Measurements from ENCODE around the gene NEO1.
A peak's percentile ranks its signal among the peaks of the same experiment; 100 is the strongest.

Gene NEO1, protein sequence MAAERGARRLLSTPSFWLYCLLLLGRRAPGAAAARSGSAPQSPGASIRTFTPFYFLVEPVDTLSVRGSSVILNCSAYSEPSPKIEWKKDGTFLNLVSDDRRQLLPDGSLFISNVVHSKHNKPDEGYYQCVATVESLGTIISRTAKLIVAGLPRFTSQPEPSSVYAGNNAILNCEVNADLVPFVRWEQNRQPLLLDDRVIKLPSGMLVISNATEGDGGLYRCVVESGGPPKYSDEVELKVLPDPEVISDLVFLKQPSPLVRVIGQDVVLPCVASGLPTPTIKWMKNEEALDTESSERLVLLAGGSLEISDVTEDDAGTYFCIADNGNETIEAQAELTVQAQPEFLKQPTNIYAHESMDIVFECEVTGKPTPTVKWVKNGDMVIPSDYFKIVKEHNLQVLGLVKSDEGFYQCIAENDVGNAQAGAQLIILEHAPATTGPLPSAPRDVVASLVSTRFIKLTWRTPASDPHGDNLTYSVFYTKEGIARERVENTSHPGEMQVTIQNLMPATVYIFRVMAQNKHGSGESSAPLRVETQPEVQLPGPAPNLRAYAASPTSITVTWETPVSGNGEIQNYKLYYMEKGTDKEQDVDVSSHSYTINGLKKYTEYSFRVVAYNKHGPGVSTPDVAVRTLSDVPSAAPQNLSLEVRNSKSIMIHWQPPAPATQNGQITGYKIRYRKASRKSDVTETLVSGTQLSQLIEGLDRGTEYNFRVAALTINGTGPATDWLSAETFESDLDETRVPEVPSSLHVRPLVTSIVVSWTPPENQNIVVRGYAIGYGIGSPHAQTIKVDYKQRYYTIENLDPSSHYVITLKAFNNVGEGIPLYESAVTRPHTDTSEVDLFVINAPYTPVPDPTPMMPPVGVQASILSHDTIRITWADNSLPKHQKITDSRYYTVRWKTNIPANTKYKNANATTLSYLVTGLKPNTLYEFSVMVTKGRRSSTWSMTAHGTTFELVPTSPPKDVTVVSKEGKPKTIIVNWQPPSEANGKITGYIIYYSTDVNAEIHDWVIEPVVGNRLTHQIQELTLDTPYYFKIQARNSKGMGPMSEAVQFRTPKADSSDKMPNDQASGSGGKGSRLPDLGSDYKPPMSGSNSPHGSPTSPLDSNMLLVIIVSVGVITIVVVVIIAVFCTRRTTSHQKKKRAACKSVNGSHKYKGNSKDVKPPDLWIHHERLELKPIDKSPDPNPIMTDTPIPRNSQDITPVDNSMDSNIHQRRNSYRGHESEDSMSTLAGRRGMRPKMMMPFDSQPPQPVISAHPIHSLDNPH (N-terminal part only)

DNA sequence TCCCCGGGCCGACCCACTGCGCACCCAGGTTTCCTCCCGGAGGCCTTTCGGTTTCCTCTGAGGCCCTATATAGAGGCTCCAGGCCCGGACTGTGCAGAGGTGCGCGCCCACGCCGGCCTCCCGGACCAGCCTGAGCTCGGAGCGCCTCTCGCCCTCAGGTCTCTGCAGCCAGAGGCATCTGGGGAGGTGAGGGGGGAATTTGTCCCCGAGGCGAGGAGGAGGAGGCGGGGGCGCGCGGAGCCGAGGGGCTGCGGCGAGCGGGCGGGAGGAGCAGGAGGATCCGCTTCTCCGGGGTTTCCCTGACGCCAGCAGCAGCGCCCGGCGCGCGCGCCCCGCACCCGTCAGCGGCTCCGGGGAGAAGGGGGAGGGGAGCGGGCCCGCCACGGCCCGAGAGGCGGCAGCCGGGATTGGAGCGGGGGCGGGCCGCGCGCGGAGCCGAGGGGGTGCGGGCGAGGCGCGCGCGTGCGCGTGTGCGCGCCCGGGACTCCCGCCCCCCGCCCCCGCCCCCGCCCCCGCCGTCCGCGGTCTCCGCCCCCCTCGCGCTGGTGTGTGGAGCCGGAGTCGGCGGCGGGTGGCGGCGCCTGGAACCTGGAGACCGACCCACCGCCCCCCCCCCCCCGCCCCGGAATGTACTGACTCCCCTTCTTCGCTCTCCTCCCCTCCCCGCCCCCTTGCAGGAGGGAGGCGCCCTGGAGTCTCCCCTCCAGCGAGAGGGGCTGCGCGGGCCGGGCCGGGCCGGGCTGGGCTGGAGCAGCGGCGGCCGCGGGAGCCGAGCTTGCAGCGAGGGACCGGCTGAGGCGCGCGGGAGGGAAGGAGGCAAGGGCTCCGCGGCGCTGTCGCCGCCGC is at the start of gene NEO1:
TSS of gene NEO1 (plus strand) at position 657 of the 846 bp plus-strand sequence. CDS start 213 bp downstream, outside the sequence.
- peak; percentile 96 for DNase-seq (ENCODE audit: low spot score)

DNA sequence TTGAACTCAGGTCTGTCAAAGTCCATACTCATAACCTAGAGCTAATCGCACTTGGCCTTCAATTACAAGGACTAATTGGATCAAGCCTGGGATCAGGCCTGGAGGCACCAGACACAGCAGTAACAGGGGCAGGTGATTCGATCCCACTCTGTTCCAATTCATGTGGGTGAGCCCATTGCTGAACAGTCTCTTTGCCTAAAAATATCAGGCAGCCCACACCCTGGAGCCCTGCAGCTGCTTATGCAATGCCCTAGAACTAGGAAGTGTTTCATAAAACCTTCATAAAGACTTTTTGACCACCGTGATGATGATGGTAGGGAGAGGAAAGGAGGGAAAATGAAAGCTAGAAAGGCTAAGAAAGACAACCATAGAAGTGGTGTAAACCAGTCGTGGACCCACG is 47.8 kb upstream of the NEO1 start:
- DNase-seq (ENCODE audit: low spot score) = no peak

DNA sequence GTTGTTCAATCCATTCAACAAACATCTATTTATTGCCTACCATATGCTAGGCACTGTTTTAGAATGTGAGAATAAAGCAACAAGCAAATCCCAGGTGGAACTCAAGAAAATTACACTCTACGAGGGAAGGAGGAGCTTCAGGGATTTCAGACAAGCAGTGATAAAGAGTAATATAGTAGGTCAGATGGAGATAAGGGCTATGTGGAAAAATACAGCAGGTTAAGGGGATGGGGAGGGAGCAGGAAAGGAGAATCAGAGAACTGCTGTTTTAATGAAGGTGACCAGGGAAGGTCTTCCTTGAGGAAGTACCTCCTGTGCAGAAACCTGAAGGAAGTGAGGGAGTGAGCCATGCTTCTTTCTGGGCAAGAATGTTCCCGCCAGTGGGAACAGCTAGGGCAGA is 47.2 kb upstream of the NEO1 start:
- no peak for DNase-seq (ENCODE audit: low spot score)

DNA sequence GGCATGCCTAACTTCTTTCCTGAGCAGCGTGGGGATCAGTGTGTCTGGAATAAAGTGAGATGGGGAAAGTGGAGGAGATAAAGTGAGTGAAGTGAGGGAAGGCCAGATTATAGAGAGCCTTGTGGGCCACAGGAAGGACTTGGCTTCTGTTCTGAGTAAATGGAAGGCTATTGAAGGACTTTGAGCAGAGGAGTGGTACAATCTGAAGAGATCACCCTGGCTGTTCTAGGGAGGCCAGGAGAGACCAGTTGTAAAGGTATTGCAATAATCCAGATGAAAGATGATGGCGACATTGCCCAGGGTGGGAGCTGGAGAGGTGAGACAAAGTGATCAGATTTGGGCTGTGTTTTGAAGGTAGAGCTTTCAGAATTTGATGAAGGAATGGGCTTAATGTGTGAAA is 46.8 kb upstream of the NEO1 start:
- DNase-seq (ENCODE audit: low spot score) = no peak

DNA sequence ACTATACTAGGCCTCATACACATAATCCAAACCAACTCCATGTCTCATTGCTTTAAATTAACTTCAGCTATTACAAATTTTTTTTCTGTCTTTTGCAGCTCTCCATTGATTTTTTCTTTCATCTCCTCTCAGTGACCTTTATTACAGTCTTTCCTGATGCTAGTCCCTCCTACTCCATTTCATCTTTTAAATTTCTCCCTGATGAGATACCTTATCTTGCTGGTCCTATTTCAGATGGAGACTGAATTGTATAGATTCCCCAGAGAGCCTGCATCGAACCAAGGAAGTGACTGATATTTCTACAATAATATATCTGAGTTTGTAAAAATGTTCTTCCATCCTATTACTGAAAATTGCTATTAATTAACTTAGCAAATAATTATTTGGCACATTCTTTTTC is 45.7 kb upstream of the NEO1 start:
- no peak for DNase-seq (ENCODE audit: low spot score)

DNA sequence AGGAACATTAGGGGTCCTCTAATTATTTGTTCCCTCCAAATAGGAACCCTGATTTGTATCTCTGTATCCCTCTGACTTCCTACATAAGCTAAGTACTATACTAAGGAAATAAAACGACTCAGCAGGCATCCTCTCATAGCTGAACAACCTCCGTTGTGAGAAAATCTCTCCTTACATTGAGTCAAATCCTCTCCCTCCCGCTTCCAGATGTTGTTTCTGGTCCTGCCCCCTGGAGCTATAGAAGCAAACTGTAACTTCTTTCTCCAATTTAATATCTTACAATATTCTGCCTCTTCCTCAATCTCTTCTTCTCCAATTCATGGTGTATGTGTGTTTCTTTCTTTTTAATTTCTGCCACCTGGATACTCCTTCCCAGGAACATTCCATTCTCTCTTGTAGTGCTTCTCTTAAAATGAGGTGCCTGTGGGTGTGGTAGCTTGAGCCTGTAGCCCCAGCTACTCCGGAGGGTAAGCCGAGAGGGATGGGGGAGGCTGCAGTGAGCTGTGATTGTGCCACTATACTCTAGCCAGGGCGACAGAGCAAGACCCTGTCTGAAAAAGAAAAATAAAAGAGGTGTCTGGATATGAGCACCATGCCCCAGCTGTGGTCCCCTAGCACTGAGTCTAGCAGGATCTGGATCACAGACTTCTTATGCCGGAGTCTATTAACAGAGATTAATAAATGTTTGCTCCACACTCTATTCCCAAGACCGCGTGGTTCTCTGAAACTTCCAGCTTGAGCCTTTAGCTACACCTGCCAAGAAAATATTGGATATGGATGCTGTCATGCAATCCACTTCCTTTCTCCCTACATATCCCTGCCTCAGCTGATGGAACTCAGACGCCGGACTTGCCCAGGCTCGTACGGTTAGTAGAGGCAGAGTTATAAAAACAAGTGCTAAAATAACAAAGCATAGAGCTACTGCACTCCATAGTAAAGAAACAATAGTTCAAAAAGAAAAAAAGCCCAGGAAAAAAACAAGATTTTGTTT is 42.9 kb upstream of the NEO1 start:
- DNase-seq (ENCODE audit: low spot score) = no peak

DNA sequence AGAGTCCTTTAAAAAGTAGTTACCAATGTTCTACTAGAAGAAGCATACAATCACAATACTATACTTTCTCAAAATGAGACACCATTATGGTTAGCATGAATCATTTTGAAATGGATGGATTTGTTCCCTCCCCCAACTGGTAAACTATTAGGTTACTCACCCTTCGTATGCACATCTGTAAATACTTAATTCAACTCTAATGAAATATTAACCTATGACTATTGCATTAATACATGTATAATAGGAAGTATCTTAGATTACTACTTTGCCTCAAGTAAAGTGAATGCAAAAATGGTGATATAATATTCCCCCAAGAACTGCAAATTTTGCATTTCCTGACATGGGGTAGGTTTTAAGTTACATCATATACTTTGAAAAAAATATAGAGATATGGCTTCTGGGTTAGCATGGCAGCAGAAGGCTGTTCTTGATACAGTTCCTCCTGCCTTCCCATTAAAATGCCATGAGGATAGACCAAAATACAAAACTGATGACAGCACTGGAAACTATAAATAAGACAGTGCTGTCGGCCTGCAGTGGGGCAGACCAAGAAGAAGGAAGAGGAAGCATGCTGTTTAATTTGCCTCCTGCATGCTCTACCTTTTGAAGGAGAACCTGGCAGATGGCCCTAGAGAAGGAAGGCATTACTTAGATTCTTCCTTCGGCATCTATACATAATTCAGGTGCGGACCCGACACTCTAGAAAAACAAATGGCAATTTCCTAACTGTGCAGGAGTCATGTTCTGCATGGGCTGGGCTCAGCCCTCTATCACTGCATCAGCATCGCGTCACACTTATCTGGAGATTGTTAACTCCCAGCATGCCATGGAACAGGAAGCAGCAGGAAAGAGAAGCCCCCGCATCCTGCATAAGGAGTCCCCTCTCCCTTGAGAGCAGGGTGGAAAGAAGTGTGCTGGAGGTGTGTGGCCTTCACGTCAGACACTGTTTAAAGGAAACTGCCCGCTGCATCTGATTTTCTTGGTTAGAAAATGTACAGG is 41.8 kb upstream of the NEO1 start:
- DNase-seq (ENCODE audit: low spot score) = no peak

DNA sequence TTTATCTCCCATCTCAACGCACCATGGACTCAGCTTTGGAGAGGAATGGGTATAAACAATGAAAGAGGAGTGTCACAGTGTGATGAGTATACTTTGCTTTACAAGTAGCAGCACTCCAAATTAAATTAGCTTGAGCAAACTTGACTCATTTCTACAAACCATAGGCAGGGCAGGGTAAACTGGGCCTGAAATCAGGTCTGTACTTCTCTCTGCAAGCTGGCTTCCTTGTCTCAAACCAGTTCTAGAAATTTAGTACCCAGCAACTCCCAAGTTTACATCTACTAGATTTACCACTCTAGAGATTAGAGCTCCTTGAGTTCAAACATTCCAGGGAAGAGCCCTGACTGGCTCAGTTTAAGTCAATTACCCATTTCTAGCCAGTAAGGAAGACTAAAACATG is 37.4 kb upstream of the NEO1 start:
- no peak for DNase-seq (ENCODE audit: low spot score)

DNA sequence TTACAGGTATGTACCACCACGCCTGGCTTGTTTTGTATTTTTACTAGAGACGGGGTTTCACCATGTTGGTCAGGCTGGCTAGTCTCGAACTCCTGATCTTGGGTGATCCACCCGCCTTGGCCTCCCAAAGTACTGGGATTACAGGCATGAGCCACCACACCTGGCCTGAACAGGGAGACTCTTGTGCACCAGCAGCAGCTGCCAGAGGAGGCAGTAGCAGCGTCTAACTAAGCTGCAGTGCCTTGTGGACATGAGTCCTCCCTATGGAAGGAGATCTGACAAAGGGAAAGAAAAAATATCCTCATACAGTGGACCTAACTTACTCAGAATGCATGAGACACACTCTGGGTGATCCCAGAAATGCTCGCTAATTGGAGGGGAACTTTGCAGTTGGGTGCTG is 36.8 kb upstream of the NEO1 start:
- DNase-seq (ENCODE audit: low spot score) = no peak

DNA sequence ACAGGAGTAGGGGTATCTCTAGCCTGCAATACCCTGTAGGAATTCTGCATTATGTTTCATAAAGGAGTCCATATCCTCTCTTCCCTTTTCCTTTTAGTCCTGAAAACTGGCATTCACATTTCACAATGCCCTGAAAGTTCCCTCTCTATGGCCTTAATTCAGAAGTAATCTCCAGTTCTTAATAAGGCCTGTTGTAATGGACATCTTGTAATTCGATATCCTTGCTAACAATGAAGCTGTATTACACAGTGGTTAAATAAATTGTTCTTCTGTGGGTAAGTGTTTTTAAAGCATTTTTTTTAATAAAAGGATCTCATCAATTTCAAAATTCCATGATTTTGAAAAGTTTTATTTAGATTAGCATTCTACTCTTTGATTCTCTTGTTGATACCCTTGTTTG is 34.3 kb upstream of the NEO1 start:
- DNase-seq (ENCODE audit: low spot score) = no peak

DNA sequence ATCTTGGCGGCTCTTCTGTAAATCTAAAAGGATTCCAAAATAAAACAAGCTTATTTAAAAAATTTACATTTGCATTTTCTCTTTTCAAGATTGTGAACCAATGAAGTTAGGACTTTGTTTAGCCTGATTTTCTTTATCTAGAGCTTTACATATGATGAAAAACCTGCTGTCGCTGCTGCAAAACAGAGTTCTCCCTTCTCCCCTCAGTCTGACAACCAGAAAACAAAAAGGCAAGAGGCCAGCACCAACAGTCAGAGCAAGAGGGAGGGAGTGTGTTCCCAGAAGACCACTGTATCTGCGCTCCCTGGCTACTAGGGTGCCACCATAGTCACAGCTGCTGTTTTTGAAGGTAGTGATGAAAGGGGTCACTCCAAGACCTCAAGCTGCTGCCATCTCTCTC is 33.1 kb upstream of the NEO1 start:
- no peak for DNase-seq (ENCODE audit: low spot score)

DNA sequence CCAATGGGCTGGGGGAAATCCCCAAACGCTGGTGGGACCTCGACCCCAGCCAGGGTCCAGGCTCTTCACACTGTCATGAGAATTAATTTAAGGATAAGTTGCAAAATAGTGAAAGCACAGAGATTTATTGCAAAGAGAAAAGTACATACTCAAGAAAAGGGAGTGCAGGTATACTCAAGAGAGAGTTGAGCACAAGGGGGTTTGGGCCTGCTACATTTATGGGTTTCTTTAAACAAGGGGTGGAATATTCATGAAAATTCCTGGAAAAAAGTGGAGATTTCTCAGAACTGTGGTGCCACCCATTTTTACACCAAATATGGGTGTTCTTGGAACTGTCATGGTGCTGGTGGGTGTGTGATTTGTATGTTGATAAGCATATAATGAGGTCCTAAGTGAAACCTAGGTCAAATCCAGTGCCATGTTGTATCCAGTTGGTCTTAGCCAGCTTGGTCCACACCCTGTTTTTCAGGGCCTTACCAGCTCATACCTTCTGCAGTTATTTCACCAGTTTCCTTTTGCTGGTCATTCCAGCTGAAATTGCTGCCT is 32.6 kb upstream of the NEO1 start:
- DNase-seq (ENCODE audit: low spot score) = no peak

DNA sequence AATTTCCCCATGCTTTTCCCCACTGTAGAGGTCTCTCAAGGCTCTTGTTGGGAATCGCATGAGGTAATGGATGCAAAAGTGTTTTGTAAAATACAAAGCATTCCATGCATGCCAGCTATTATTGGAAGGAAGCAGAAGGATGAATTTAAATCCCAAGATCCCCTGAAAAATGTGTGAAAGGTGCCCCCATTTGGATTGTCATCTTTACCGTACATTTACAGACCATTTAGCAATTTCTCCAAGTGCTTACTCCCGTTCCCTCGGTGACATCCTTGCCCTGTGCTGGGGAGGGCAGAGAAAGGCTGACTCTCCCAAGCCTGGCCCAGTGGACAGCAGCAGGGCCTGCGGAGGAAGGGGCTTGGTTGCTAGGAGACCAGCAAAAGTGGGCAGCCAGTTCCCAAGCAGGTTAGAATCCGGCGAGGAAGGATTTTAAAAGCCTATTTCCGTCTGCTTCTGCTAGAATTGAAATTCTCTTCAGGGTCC is 31.1 kb upstream of the NEO1 start:
- DNase-seq (ENCODE audit: low spot score) = no peak

DNA sequence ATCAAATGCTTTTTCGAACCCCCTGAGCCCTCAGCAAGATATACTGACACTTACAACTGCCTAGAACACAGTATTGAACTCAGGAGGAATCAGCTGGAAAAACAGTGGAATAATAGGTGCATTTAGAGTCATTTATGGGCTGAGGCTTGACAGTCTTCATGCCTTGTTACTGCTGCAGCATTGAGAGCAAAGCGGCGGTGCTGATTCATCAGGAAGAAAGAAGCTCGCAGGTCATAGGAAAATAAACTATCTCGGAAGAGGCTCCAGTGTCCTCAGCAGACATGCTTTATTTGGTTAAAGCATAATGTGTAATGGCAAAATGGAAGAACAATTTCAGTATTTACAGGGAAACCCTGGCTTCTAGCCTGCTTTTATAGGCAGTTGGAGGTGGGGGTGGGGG is 30.1 kb upstream of the NEO1 start:
- no peak for DNase-seq (ENCODE audit: low spot score)

DNA sequence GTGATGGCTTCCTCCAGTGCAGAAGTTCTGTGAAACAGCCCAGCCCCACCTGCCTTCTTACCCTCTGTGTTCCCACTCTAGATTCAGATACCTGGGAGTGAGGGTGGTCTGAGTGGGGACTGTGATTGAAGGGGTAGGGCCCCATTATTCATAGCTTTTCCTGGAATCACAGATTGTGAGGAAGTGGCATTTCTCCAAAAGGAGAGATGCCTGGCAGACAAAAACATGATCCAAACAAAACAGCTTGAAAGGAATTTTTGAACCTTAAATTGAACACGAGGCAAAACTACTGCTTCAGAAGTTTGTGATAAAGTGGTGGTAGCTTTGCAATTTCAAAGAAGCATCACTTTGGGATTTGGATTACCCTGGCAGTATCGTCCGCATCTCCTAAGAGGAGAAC is 29.2 kb upstream of the NEO1 start:
- DNase-seq (ENCODE audit: low spot score) = no peak

DNA sequence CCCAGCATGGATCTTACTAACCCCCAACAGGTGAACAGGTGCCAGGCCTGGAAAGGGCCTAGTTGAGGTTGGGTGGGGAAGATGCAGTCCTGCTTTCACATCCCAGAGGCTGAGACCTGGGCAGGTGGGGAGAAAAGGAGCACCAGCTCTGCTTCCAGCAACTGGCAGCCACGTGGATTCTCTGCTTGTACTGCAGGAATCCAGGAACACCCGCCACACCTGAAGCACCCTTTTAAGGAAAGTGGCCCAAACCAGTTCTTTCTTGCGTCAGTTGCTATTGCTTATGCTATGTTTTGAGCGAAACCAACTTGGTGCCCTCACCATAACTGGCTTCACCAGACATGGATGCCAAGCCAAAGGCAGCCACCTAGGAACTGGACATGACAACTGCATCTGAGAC is 28.1 kb upstream of the NEO1 start:
- no peak for DNase-seq (ENCODE audit: low spot score)

DNA sequence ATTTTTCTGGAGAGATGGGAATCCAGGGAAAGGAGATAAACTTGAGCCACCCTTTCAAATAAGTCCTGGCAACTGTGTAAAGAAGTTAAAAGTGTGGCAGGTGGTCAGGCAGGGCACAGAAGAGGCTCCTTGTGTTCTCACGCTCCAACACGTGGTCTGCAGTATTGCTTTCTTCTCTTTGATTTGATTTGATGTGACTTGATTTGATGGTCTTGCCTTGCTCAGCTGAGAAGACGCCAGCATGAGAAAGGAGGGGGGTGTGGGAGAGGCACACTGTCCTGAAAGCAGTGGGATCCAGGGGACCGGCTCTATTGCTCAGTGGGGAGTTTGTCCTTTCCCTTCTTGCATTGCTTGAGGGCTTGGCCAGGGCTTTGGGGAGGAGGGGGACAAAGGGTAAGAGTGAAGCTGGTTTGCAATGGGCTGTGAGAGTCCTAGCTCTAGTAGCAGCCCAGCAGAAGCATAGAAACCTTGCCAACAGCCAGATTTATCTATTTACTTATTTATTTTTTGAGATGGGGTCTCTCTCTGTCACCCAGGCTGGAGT is 25.7 kb upstream of the NEO1 start:
- DNase-seq (ENCODE audit: low spot score) = no peak

DNA sequence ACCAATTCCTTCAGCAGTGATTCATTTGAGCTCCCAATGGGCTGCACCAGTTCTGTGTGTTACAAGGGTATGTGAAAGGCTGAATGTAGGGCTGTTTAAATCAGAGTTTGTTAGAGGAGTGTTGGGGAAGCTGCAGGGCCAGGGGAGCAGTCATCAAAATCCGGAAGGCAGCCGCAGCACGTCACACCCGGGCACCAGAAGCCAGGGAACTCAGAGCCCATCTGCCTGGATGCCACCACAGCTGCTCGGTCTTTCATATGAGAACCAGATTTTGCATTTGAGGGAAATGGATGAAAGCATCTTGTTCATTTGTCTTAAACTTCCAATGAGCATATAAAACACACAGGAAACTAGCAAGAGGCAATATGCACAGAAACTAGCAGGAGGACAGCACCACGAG is 24.2 kb upstream of the NEO1 start:
- DNase-seq (ENCODE audit: low spot score) = no peak
